H9 (cell line): ENCODE results near the gene SPTLC1. TPM values are rescaled to one million over a fixed set of nuclear protein-coding genes. Genes with fewer than 3 reads are reported as not detected.

Experiments used
- DNase-seq: peaks from one replicate; pipeline ENCODE4 v3.0.0-alpha.2; 2017
- H2AFZ ChIP-seq: one replicate; pipeline ENCODE4 v1.6.1; 2013; ENCODE audit warnings: mild to moderate bottlenecking, low read length, control low read depth, moderate library complexity
- H2AK5ac ChIP-seq: 2 replicates; pipeline ENCODE4 v1.6.1; 2013; ENCODE audit warnings: low read length, control low read depth, mixed read lengths; ENCODE audit not compliant: insufficient read length
- H2BK120ac ChIP-seq: one replicate; pipeline ENCODE4 v1.6.1; 2013; ENCODE audit warnings: low read depth, mild to moderate bottlenecking, low read length, control low read depth, inconsistent platforms; ENCODE audit not compliant: poor library complexity, severe bottlenecking
- H2BK12ac ChIP-seq: 2 replicates; pipeline ENCODE4 v1.6.1; 2013; ENCODE audit warnings: low read length, control low read depth, mixed read lengths, low read depth; ENCODE audit not compliant: insufficient read length
- H2BK15ac ChIP-seq: 2 replicates; pipeline ENCODE4 v1.6.1; 2013; ENCODE audit warnings: low read depth, low read length, control low read depth
- H2BK20ac ChIP-seq: one replicate; pipeline ENCODE4 v1.6.1; 2013; ENCODE audit warnings: low read depth, mild to moderate bottlenecking, low read length, control low read depth, inconsistent platforms; ENCODE audit not compliant: poor library complexity, severe bottlenecking
- H2BK5ac ChIP-seq: 2 replicates; pipeline ENCODE4 v1.6.1; 2013; ENCODE audit warnings: low read length, control low read depth, mixed read lengths; ENCODE audit not compliant: insufficient read length
- H3K14ac ChIP-seq: 2 replicates; pipeline ENCODE4 v1.6.1; 2013; ENCODE audit warnings: low read length, control low read depth; ENCODE audit not compliant: insufficient read depth
- H3K18ac ChIP-seq: 2 replicates; pipeline ENCODE4 v1.6.1; 2013; ENCODE audit warnings: low read depth, mild to moderate bottlenecking, mixed read lengths, low read length, control low read depth; ENCODE audit not compliant: insufficient read length
- H3K23ac ChIP-seq: 2 replicates; pipeline ENCODE4 v1.6.1; 2013; ENCODE audit warnings: low read length, control low read depth, mixed read lengths, low read depth; ENCODE audit not compliant: insufficient read length
- H3K23me2 ChIP-seq: 2 replicates; pipeline ENCODE4 v1.6.1; 2013; ENCODE audit warnings: low read depth, mild to moderate bottlenecking, mixed read lengths, low read length, control low read depth; ENCODE audit not compliant: insufficient read length, poor library complexity, severe bottlenecking
- H3K27ac ChIP-seq: 2 replicates; pipeline ENCODE4 v1.5.1; 2013; ENCODE audit warnings: low read length, control low read depth, mixed read lengths, low read depth; ENCODE audit not compliant: insufficient read length
- H3K27me3 ChIP-seq: 2 replicates; pipeline ENCODE4 v1.6.1; 2013; ENCODE audit warnings: low read length, control low read depth, inconsistent platforms; ENCODE audit not compliant: insufficient read depth
- H3K4ac ChIP-seq: 2 replicates; pipeline ENCODE4 v1.6.1; 2013; ENCODE audit warnings: low read depth, mild to moderate bottlenecking, control low read depth, inconsistent platforms, low read length, moderate library complexity
- H3K4me1 ChIP-seq: 2 replicates; pipeline ENCODE4 v1.6.1; 2013; ENCODE audit warnings: low read length, control low read depth, inconsistent platforms; ENCODE audit not compliant: insufficient read depth
- H3K4me2 ChIP-seq: 2 replicates; pipeline ENCODE4 v1.6.1; 2013; ENCODE audit warnings: low read length, control low read depth, mixed read lengths; ENCODE audit not compliant: insufficient read length, insufficient read depth
- H3K56ac ChIP-seq: 2 replicates; pipeline ENCODE4 v1.6.1; 2013; ENCODE audit warnings: low read depth, mild to moderate bottlenecking, mixed read lengths, low read length, control low read depth; ENCODE audit not compliant: insufficient read length
- H3K79me1 ChIP-seq: 2 replicates; pipeline ENCODE4 v1.6.1; 2013; ENCODE audit warnings: low read depth, mild to moderate bottlenecking, moderate library complexity, low read length, control low read depth, inconsistent platforms; ENCODE audit not compliant: insufficient read depth, poor library complexity, severe bottlenecking
- H3K79me2 ChIP-seq: 2 replicates; pipeline ENCODE4 v1.6.1; 2013; ENCODE audit warnings: low read length, control low read depth, inconsistent platforms; ENCODE audit not compliant: insufficient read depth
- H3K9ac ChIP-seq: 2 replicates; pipeline ENCODE4 v1.6.1; 2013; ENCODE audit warnings: low read length, control low read depth, mixed read lengths; ENCODE audit not compliant: insufficient read length; ENCODE audit errors: extremely low read depth
- H3K9me3 ChIP-seq: one replicate; pipeline ENCODE4 v1.6.1; 2013; ENCODE audit warnings: low read depth, low read length, inconsistent platforms; ENCODE audit not compliant: control insufficient read depth
- H3T11ph ChIP-seq: one replicate; pipeline ENCODE4 v1.6.1; 2013; ENCODE audit warnings: mild to moderate bottlenecking, low read length, control low read depth, inconsistent platforms
- H4K20me1 ChIP-seq: one replicate; pipeline ENCODE4 v1.6.1; 2013; ENCODE audit not compliant: control insufficient read depth, insufficient read length, insufficient read depth
- H4K5ac ChIP-seq: 2 replicates; pipeline ENCODE4 v1.6.1; 2013; ENCODE audit warnings: low read depth, mild to moderate bottlenecking, mixed read lengths, low read length, control low read depth; ENCODE audit not compliant: insufficient read length
- H4K8ac ChIP-seq: replicated peaks from 2 replicates; pipeline ENCODE4 v1.6.1; 2013; ENCODE audit warnings: low read length, control low read depth, mixed read lengths, low read depth; ENCODE audit not compliant: insufficient read length
- H4K91ac ChIP-seq: 2 replicates; pipeline ENCODE4 v1.6.1; 2013; ENCODE audit warnings: low read depth, mild to moderate bottlenecking, moderate library complexity, mixed read lengths, low read length, control low read depth; ENCODE audit not compliant: insufficient read length
- H3K27ac Mint-ChIP-seq, 3 experiments: 2 replicates in 2 of 3; 3 replicates in 1 of 3; pipeline ENCODE4 v1.8.0; 2020 to 2021; ENCODE audit warnings: mixed read lengths in 3 of 3, mild to moderate bottlenecking in 1 of 3, moderate library complexity in 1 of 3
- H3K27me3 Mint-ChIP-seq: 2 replicates; pipeline ENCODE4 v1.8.0; 2021; ENCODE audit warnings: low read depth, mild to moderate bottlenecking, moderate library complexity, mixed read lengths
- H3K36me3 Mint-ChIP-seq, 3 experiments: 2 replicates in 2 of 3; 3 replicates in 1 of 3; pipeline ENCODE4 v1.8.0; 2020 to 2021; ENCODE audit warnings: low read depth in 3 of 3, mixed read lengths in 3 of 3; ENCODE audit not compliant: insufficient read depth in 1 of 3
- H3K4me1 Mint-ChIP-seq, 2 experiments: 2 replicates each; pipeline ENCODE4 v1.8.0; 2020; ENCODE audit warnings: mixed read lengths in 2 of 2
- H3K4me3 Mint-ChIP-seq, 2 experiments: 2 replicates in 1 of 2; 3 replicates in 1 of 2; pipeline ENCODE4 v1.8.0; 2020 to 2021; ENCODE audit warnings: mild to moderate bottlenecking in 2 of 2, mixed read lengths in 2 of 2, moderate library complexity in 1 of 2
- H3K9me3 Mint-ChIP-seq, 2 experiments: 2 replicates in 1 of 2; 3 replicates in 1 of 2; pipeline ENCODE4 v1.8.0; 2020; ENCODE audit warnings: mild to moderate bottlenecking in 2 of 2, mixed read lengths in 2 of 2, moderate library complexity in 1 of 2
- CTCF ChIP-seq: fragments of 200-600 bp; sonication (generic); conservative IDR thresholded peaks from 3 replicates; pipeline ENCODE4 v1.8.0; 2021; ENCODE audit warnings: antibody characterized with exemption, mild to moderate bottlenecking
- WGBS: extraction: QIAGEN DNeasy Blood & Tissue Kit; methylation state at CpG from one replicate; pipeline ENCODE4 v1.1.7; 2013; ENCODE audit warnings: missing lambda C conversion rate, low lambda C conversion rate, mixed read lengths; ENCODE audit not compliant: insufficient read length; ENCODE audit errors: extremely low coverage; 5-methylcytosine and 5-hydroxymethylcytosine counted together
- total RNA-seq: library from RNA; stranded (reverse); gene quantifications from 2 replicates; pipeline ENCODE4 v1.2.1, GENCODE V29; 2021

The SPTLC1 gene
- total RNA-seq, 1 experiment from 2014 or later, result 73.5 TPM

DNA sequence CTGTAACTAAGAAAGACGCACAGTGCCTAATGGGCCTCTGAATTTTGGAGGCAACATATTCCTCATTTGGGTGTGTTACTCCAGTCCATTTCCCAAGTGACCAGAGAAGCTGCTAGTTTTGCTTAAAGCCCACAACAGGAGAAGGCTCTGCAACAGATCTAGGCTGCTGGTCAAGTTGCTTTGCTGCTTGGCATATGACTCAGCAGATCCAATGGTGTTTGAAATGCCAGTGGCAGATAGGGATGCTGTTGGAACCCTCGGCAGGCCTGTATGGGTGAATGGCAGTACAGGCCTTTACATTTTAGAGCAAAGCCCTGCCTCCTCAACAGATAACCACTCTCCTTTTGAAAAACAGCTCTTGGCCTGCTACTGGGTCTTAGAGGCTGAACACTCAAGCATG, 129.0 kb downstream of the SPTLC1 start:
- no peak overlapping the region for H2BK15ac ChIP-seq
- H3K9me3 ChIP-seq, result no peaks in the 10 kb centered on the region
- H3K27ac ChIP-seq, result no peak overlapping the region
- H4K20me1 ChIP-seq, result no peaks in the 10 kb centered on the region
- no peak overlapping the region for H4K5ac ChIP-seq
- no peak overlapping the region for H3T11ph ChIP-seq
- H3K27me3 ChIP-seq, result no peaks in the 10 kb centered on the region
- Mint-ChIP-seq H3K27ac (no peak overlapping the region), H3K4me1 (no peaks in the 10 kb centered on the region), H3K4me3 (no peak overlapping the region), H3K9me3 (peaks cover 7 to 22% of the 10 kb centered on the region in 2 experiments; a peak in 4 of 5 replicates), H3K27me3 (peaks cover 5% of the 10 kb centered on the region), H3K36me3 (peaks cover 0 to 6% (median 6%) of the 10 kb centered on the region in 3 experiments)
- H3K4me2 ChIP-seq, result no peak overlapping the region
- no CpG with 5 or more reads among the region's 2 CpGs for WGBS
- H3K79me2 ChIP-seq, result no peaks in the 10 kb centered on the region
- no peak overlapping the region for H3K23ac ChIP-seq
- no peak overlapping the region for H2AFZ ChIP-seq
- H2BK120ac ChIP-seq, result no peak overlapping the region
- H3K23me2 ChIP-seq, result no peaks in the 10 kb centered on the region
- no peak overlapping the region for H4K8ac ChIP-seq
- H3K4me1 ChIP-seq, result no peaks in the 10 kb centered on the region
- H2AK5ac ChIP-seq, result no peak overlapping the region
- H3K14ac ChIP-seq, result no peak overlapping the region
- no peak for DNase-seq
- no peak overlapping the region for H2BK5ac ChIP-seq
- no peaks in the 10 kb centered on the region for H3K79me1 ChIP-seq
- H4K91ac ChIP-seq, result no peak overlapping the region
- H3K4ac ChIP-seq, result no peak overlapping the region
- no peak overlapping the region for H3K18ac ChIP-seq
- no peak for TF ChIP-seq CTCF
- H2BK12ac ChIP-seq, result no peak overlapping the region
- no peak overlapping the region for H3K56ac ChIP-seq
- H3K9ac ChIP-seq, result no peak overlapping the region
- H2BK20ac ChIP-seq, result no peak overlapping the region
